ENCODE data around the gene ALDH8A1. TPM values are rescaled to one million over a fixed set of nuclear protein-coding genes. Genes with fewer than 3 reads are reported as not detected.

Gene ALDH8A1
- total and polyA plus RNA-seq, 8 donors, result 0.12 to 3.3 (median 0.45) TPM; not detected in 5

DNA sequence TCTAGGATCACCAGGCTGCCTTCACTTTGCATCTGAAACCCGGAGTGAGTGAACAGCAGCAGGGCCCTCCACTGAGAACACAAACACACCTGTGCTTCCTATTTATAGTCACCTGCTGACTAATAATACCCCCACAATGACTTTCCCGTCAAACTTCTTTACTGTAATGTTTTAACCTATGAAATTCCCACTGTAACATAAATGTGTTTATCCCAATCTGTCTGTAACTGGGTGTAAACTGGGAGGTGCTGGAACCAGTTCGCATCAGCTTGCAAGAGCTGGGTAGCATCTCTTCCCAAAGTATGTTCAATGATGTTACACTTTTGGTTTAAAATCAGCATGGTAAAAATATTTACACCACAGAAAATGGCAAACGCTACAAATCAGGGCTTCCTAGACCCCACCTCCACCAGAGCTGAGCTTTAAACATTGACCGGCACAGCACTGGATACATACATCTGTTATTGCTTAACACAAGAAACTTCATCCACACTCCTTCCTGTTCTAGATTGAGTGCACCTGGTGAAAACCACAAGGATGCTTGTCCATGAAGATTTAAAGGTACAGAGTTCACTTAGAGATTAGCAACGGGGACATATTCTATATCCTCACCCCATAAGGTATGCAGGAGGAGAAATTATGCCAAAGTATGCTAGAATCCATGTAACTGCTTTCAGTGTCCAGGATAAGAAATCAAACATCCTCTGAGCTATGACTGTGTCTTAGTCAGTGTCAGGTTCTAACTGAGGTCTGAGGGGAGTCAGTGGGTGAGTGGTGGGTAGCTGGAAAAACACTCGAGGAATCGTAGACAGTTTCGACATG is 79.0 kb downstream of the ALDH8A1 start:
- Histone ChIP-seq H3K36me3 (no peaks in the 10 kb centered on the region), H3K9me3 (no peaks in the 10 kb centered on the region), H3K27ac (no peak overlapping the region), H3K4me1 (no peaks in the 10 kb centered on the region), H3K27me3 (no peaks in the 10 kb centered on the region), H3K4me3 (no peak overlapping the region)
- TF ChIP-seq EP300 (IDR thresholded peaks at IDR 0.05), result no peak
- TF ChIP-seq, protein P1, sequence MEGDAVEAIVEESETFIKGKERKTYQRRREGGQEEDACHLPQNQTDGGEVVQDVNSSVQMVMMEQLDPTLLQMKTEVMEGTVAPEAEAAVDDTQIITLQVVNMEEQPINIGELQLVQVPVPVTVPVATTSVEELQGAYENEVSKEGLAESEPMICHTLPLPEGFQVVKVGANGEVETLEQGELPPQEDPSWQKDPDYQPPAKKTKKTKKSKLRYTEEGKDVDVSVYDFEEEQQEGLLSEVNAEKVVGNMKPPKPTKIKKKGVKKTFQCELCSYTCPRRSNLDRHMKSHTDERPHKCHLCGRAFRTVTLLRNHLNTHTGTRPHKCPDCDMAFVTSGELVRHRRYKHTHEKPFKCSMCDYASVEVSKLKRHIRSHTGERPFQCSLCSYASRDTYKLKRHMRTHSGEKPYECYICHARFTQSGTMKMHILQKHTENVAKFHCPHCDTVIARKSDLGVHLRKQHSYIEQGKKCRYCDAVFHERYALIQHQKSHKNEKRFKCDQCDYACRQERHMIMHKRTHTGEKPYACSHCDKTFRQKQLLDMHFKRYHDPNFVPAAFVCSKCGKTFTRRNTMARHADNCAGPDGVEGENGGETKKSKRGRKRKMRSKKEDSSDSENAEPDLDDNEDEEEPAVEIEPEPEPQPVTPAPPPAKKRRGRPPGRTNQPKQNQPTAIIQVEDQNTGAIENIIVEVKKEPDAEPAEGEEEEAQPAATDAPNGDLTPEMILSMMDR (IDR thresholded peaks at IDR 0.05), result no peak
- no peak for TF ChIP-seq POLR2A (IDR thresholded peaks at IDR 0.05)
- TF ChIP-seq POLR2AphosphoS5 (IDR thresholded peaks at IDR 0.05), result no peak
- WGBS, 5 donors, result 58 to 78% (median 61%) methylated on average over 9 of the region's 9 CpGs
- no peak for DNase-seq
- intact Hi-C loops (cut with DNase I; ENCODE audit: low total_unique reads), result no loop called here

DNA sequence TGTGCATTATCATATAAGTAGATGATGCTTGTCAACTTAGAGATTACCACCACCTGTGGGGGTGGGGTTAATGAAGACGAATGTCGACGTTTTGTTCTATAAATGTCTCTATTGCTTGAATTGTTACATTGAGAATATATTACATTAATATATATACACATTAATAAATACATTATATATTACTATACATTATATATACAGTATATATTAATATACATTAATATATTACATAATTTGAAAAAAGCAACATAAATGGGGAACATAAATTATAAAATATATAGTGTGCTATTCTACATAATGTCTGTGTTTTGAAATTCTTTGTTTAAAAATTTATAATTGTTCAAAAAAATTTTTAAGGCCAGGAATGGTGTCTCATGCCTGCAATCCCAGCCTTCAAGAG is 81.1 kb downstream of the ALDH8A1 start:
- no peak overlapping the region for H3K27ac ChIP-seq
- TF ChIP-seq POLR2AphosphoS5 (IDR thresholded peaks at IDR 0.05) (no peak), POLR2A (IDR thresholded peaks at IDR 0.05) (no peak), EP300 (IDR thresholded peaks at IDR 0.05) (no peak)
- TF ChIP-seq, protein P1 (IDR thresholded peaks at IDR 0.05), result no peak
- intact Hi-C loops (cut with DNase I; ENCODE audit: low total_unique reads), result no loop called here
- no peak overlapping the region for H3K4me3 ChIP-seq
- H3K27me3 ChIP-seq, result no peaks in the 10 kb centered on the region
- no peaks in the 10 kb centered on the region for H3K36me3 ChIP-seq
- no peaks in the 10 kb centered on the region for H3K4me1 ChIP-seq
- WGBS, 5 donors, result 77 to 92% (median 89%) methylated on average over 3 of the region's 3 CpGs
- H3K9me3 ChIP-seq, result no peaks in the 10 kb centered on the region
- no peak for DNase-seq

Other genes starting within 250 kb of the ALDH8A1 start
- gene HBS1L, start 104.7 kb upstream of the ALDH8A1 start, total RNA-seq, result 10 to 100 TPM; 18.1 to 63.5 (median 48.7) TPM
- 10 to 100 TPM; 14.3 to 28.2 (median 23.2) TPM for gene HBS1L, start 104.7 kb upstream of the ALDH8A1 start, polyA plus RNA-seq
- 100 to 1,000 TPM in 1 of 5 donors, 1 to 10 TPM in 2, not detected in 2; 4.2 to 118 (median 8.3) TPM for gene MYB, start 231.2 kb upstream of the ALDH8A1 start, total RNA-seq
- gene MYB, start 231.2 kb upstream of the ALDH8A1 start, polyA plus RNA-seq, result 1 to 10 TPM in 2 of 3 donors, under 1 TPM in 1; 0.56 to 1.6 (median 1.2) TPM

Data from stomach (tissue), 9 donors.